ENCODE measurements around the gene SLC22A23.

The SLC22A23 gene

DNA sequence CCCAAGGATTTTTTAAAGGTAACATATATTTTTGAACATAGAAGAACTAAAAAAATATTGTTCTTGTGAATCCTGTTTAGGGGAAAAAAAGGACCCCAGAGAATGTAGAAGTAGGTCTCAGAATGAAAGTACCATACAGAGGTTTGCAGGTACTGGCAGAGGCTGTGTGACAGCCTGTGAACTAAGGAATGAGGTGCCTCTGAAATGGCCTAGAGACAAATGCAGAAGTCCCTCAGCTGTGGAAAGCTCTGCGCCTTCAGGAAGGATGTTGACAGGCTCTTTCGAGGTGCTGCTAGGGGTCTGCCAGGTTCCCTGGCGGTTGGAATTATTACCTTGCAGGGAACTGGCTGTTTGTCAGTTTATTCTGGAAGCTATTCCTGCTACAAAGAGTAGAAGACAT, 220.8 kb downstream of the SLC22A23 start:
- no peak overlapping the region for H3K27ac ChIP-seq (ENCODE audit: extremely low read depth, low read depth, low read length)
- no peaks in the 10 kb centered on the region for H3K4me1 ChIP-seq (ENCODE audit: control insufficient read depth, insufficient read depth, low read length)
- H3K9me3 ChIP-seq (ENCODE audit: control insufficient read depth, insufficient read depth, low read depth, low read length): no peaks in the 10 kb centered on the region
- POLR2A ChIA-PET: interaction anchor here (1.9 kb wide), 1 partner anchor 9 kb away, joined by 7 read pairs; no protein-coding TSS in a partner anchor
- CTCF ChIA-PET: interaction anchor here (6.1 kb wide), 1 partner anchor 14 kb away, joined by 72 read pairs; no protein-coding TSS in a partner anchor
- H3K36me3 ChIP-seq (ENCODE audit: control insufficient read depth in 2 of 2, insufficient read depth in 1 of 2, low read length in 2 of 2): no peaks in the 10 kb centered on the region
- H3K4me3 ChIP-seq (ENCODE audit: low read depth, low read length): no peak overlapping the region
- TF ChIP-seq, protein P1, sequence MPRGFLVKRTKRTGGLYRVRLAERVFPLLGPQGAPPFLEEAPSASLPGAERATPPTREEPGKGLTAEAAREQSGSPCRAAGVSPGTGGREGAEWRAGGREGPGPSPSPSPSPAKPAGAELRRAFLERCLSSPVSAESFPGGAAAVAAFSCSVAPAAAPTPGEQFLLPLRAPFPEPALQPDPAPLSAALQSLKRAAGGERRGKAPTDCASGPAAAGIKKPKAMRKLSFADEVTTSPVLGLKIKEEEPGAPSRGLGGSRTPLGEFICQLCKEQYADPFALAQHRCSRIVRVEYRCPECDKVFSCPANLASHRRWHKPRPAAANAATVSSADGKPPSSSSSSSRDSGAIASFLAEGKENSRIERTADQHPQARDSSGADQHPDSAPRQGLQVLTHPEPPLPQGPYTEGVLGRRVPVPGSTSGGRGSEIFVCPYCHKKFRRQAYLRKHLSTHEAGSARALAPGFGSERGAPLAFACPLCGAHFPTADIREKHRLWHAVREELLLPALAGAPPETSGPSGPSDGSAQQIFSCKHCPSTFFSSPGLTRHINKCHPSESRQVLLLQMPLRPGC (tag by site-specific recombination; IDR thresholded peaks at IDR 0.05): no peak
- no peak for TF ChIP-seq ZBTB7A (tag by site-specific recombination; IDR thresholded peaks at IDR 0.05; ENCODE audit: low read depth)
- TF ChIP-seq KLF10 (tag by site-specific recombination; IDR thresholded peaks at IDR 0.05): no peak
- TF ChIP-seq ZNF274 (IDR thresholded peaks at IDR 0.05; ENCODE audit: low read length): no peak
- no peak for TF ChIP-seq ZNF274 (tag by site-specific recombination; IDR thresholded peaks at IDR 0.05; ENCODE audit: borderline replicate concordance)
- no peak for TF ChIP-seq ZNF112 (tag by site-specific recombination; IDR thresholded peaks at IDR 0.05)
- TF ChIP-seq ZBTB10 (tag by site-specific recombination; IDR thresholded peaks at IDR 0.05): no peak
- TF ChIP-seq GLI2 (tag by site-specific recombination; IDR thresholded peaks at IDR 0.05; ENCODE audit: borderline replicate concordance, low read depth): no peak

DNA sequence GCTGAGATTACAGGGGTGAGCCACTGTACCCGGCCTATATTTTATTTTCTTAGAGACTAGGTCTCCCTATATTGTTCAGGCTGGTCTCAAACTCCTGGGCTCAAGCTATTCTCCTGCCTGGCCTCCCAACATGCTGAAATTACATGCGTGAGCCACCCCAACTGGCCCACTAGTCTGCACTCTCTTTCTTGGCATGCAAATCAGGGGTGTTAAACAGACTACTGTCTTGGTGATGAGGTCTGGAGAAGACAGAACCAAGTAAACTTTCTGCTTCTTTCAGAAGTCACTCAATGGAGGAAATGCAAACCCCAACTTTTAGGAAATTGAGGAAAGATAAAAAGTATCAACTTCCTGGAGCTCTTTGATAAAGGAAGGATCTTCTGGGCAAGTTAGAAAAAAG, 221.4 kb downstream of the SLC22A23 start:
- H3K36me3 ChIP-seq (ENCODE audit: control insufficient read depth in 2 of 2, insufficient read depth in 1 of 2, low read length in 2 of 2): no peaks in the 10 kb centered on the region
- H3K4me3 ChIP-seq (ENCODE audit: low read depth, low read length): no peak overlapping the region
- CTCF ChIA-PET: interaction anchor here (6.1 kb wide), 1 partner anchor 14 kb away, joined by 72 read pairs; no protein-coding TSS in a partner anchor
- no peaks in the 10 kb centered on the region for H3K9me3 ChIP-seq (ENCODE audit: control insufficient read depth, insufficient read depth, low read depth, low read length)
- no peak for TF ChIP-seq ZNF600 (tag by site-specific recombination; IDR thresholded peaks at IDR 0.05)
- H3K27ac ChIP-seq (ENCODE audit: extremely low read depth, low read depth, low read length): no peak overlapping the region
- POLR2A ChIA-PET: interaction anchor here (1.9 kb wide), 1 partner anchor 9 kb away, joined by 7 read pairs; no protein-coding TSS in a partner anchor
- H3K4me1 ChIP-seq (ENCODE audit: control insufficient read depth, insufficient read depth, low read length): no peaks in the 10 kb centered on the region

DNA sequence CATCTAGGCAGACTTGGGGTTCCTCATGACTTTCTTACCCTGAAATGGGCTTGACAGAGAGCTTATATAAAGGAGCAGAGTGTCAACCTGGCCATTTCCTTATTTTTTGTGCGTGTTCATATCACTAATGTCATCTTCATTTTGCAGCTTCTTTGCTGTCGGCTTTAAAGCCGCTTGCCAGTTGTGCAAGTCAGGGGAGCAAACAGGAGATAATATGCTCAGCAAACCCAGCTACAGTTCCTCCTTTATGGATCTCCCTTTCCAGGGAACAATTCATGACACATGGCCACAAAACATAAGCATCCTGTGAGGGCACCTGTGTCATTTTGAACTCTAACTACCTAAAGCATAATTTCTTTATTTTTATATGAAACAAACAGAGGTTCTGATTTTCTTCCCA, 222.9 kb downstream of the SLC22A23 start:
- H3K4me3 ChIP-seq (ENCODE audit: low read depth, low read length): no peak overlapping the region
- no peak overlapping the region for H3K27ac ChIP-seq (ENCODE audit: extremely low read depth, low read depth, low read length)
- ChIA-PET CTCF (interaction anchor here (1.0 to 2.2 kb wide), 3 partner anchors 17 to 110 kb away, joined by 4 to 12 read pairs (median 5); no protein-coding TSS in a partner anchor), POLR2A (interaction anchor here (1.6 kb wide), 1 partner anchor 14 kb away, joined by 6 read pairs; no protein-coding TSS in a partner anchor)
- H3K36me3 ChIP-seq (ENCODE audit: control insufficient read depth in 2 of 2, insufficient read depth in 1 of 2, low read length in 2 of 2): no peaks in the 10 kb centered on the region
- TF ChIP-seq SP3 (tag by site-specific recombination; IDR thresholded peaks at IDR 0.05) (no peak), ZNF658 (tag by site-specific recombination; IDR thresholded peaks at IDR 0.05) (no peak), TSHZ1 (tag by site-specific recombination; IDR thresholded peaks at IDR 0.05; ENCODE audit: borderline replicate concordance) (no peak), ZBTB21 (tag by site-specific recombination; IDR thresholded peaks at IDR 0.05) (no peak), ZNF23 (tag by site-specific recombination; IDR thresholded peaks at IDR 0.05; ENCODE audit: borderline replicate concordance) (no peak), BCL11A (tag by site-specific recombination; IDR thresholded peaks at IDR 0.05; ENCODE audit: low read depth) (no peak), ZNF37A (tag by site-specific recombination; IDR thresholded peaks at IDR 0.05) (no peak), ZNF202 (tag by site-specific recombination; IDR thresholded peaks at IDR 0.05; ENCODE audit: borderline replicate concordance) (no peak), ZBTB49 (tag by site-specific recombination; IDR thresholded peaks at IDR 0.05; ENCODE audit: low read depth) (no peak)
- H3K4me1 ChIP-seq (ENCODE audit: control insufficient read depth, insufficient read depth, low read length): peaks cover 5% of the 10 kb centered on the region; the same call in 1 of the 2 replicates
- H3K9me3 ChIP-seq (ENCODE audit: control insufficient read depth, insufficient read depth, low read depth, low read length): no peaks in the 10 kb centered on the region
